Measurements from ENCODE around the gene CAND2.

- no peak for TF ChIP-seq CTCF (conservative IDR thresholded peaks at IDR 0.05; ENCODE audit: low read depth, low read length)
- no peak for TF ChIP-seq EZH2 (IDR thresholded peaks at IDR 0.05; ENCODE audit: borderline replicate concordance, low read depth, low read length, poor library complexity, severe bottlenecking)
Observed at GRCh38 chr3:12854565-12854964, 58.1 kb downstream of the CAND2 start.
